Measurements from ENCODE around the gene PHOX2A. TPM values are rescaled to one million over a fixed set of nuclear protein-coding genes. Genes with fewer than 3 reads are reported as not detected.
"Not testable (repeated sequence)": the region's sequence is repeated elsewhere in the genome, so short reads cannot be mapped to it uniquely, and the experiment has no call there.

PHOX2A gene
- total and polyA plus RNA-seq, 11 donors = not detected

GRCh38 chr11:72209101-72209500 lies 34.9 kb downstream of the PHOX2A start:
- intact Hi-C loops (cut with DNase I) = no loop called here
- Histone ChIP-seq H3K9me3 (peaks cover 0 to 20% (median 7%) of the 10 kb centered on the region in 12 donors), H3K4me3 (no peak overlapping the region), H3K27me3 (peaks cover 0 to 6% (median 0%) of the 10 kb centered on the region in 9 donors), H3K4me1 (peaks cover 0 to 36% (median 0%) of the 10 kb centered on the region in 12 donors), H3K36me3 (no peaks in the 10 kb centered on the region), H3K27ac (peak overlapping the region in 1 of 12 donors; percentile 23)
- TF ChIP-seq POLR2A (IDR thresholded peaks at IDR 0.05) (no peak), CTCF (IDR thresholded peaks at IDR 0.05) (no peak)
- DNase-seq (peak in 1 of 5 donors; percentile 15), ATAC-seq (no peak)
- WGBS, 4 donors = 68 to 73% (median 70%) methylated on average over 4 of the region's 4 CpGs

DNA sequence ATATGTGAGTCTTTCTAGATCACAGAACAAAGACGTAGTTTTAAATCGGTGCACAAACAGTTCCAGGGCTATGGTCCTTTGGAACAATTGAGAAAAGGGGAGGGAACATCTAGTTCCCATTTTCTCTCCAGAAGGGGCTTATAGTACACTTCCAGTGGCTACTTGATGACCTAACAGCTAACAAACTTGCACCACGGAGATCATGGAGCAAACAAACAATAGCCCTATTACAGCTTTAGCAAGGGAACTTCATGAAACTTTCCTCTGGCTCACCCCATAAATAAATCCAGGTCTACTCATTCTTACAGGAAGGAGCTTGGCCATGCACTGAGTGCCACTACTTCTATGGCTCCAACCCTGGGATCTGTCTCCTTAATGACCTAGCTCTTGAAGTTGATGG lies 35.7 kb downstream of the PHOX2A start:
- peaks cover 0 to 6% (median 0%) of the 10 kb centered on the region in 9 donors for H3K27me3 ChIP-seq
- TF ChIP-seq POLR2A (IDR thresholded peaks at IDR 0.05) = no peak
- TF ChIP-seq CTCF (IDR thresholded peaks at IDR 0.05) = no peak
- DNase-seq (peak in 1 of 5 donors; percentile 2), ATAC-seq (no peak)
- 72 to 88% (median 84%) methylated on average over 3 of the region's 3 CpGs for WGBS, 4 donors
- H3K4me3 ChIP-seq = no peak overlapping the region
- H3K36me3 ChIP-seq = no peaks in the 10 kb centered on the region
- intact Hi-C loops (cut with DNase I) = no loop called here
- H3K4me1 ChIP-seq = peaks cover 0 to 36% (median 0%) of the 10 kb centered on the region in 12 donors
- H3K27ac ChIP-seq = no peak overlapping the region
- peaks cover 0 to 20% (median 7%) of the 10 kb centered on the region in 12 donors for H3K9me3 ChIP-seq

- ATAC-seq; H3K36me3 ChIP-seq; intact Hi-C loops (cut with DNase I); H3K27ac ChIP-seq; H3K4me3 ChIP-seq; DNase-seq; H3K27me3 ChIP-seq: not testable (repeated sequence)
- H3K9me3 ChIP-seq = peaks cover 0 to 20% (median 7%) of the 10 kb centered on the region in 12 donors
- H3K4me1 ChIP-seq = peaks cover 0 to 36% (median 0%) of the 10 kb centered on the region in 12 donors
- whole genome bisulfite sequencing, 4 donors = 78 to 94% (median 90%) methylated on average over 2 of the region's 2 CpGs
Measured at GRCh38 chr11:72206794-72207193, 37.2 kb downstream of the PHOX2A start.

DNA sequence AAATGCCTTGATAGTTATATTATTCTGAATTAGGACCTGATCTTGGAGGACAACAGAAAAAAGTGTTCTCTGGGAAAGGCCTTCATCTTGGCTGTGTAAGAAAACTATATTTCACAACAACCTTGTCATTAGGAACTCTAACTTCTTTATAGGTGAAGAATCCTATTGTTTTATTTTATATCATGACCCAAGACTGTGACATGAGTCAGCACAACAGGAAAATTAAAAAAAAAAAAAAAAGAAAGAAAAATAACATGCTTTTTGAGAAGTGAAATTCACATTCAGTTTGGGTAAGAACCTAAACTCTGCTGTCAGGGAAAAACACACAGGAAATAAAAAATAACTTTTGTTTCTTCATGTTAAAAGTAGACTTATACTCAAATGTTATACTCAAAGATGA lies 39.1 kb downstream of the PHOX2A start:
- H3K4me1 ChIP-seq = peaks cover 0 to 36% (median 0%) of the 10 kb centered on the region in 12 donors
- TF ChIP-seq CTCF (IDR thresholded peaks at IDR 0.05) = no peak
- TF ChIP-seq POLR2A (IDR thresholded peaks at IDR 0.05) = no peak

GRCh38 chr11:72203163-72203562 lies 40.8 kb downstream of the PHOX2A start:
- 68 to 77% (median 73%) methylated on average over 2 of the region's 2 CpGs for WGBS, 4 donors
- DNase-seq = no peak

More for the DNA sequence above, 39.1 kb downstream of the PHOX2A start:
- no peaks in the 10 kb centered on the region for H3K36me3 ChIP-seq
- intact Hi-C loops (cut with DNase I) = no loop called here
- DNase-seq (no peak), ATAC-seq (no peak)
- no peak overlapping the region for H3K4me3 ChIP-seq
- peaks cover 0 to 12% (median 6%) of the 10 kb centered on the region in 12 donors for H3K9me3 ChIP-seq
- H3K27me3 ChIP-seq = no peaks in the 10 kb centered on the region
- H3K27ac ChIP-seq = peak overlapping the region in 1 of 12 donors; percentile 29

More at GRCh38 chr11:72203163-72203562, 40.8 kb downstream of the PHOX2A start:
- Histone ChIP-seq H3K9me3 (no peaks in the 10 kb centered on the region), H3K4me1 (peaks cover 0 to 23% (median 0%) of the 10 kb centered on the region in 12 donors), H3K27me3 (no peaks in the 10 kb centered on the region), H3K36me3 (no peaks in the 10 kb centered on the region), H3K4me3 (no peak overlapping the region), H3K27ac (no peak overlapping the region)
- intact Hi-C loops (cut with DNase I) = no loop called here
- TF ChIP-seq POLR2A (IDR thresholded peaks at IDR 0.05) (no peak), CTCF (IDR thresholded peaks at IDR 0.05) (no peak)
- ATAC-seq = no peak
